ENCODE data around the gene SEPTIN10.

Gene SEPTIN10

GRCh38 chr2:109521233-109522062 is 92.3 kb downstream of the SEPTIN10 start:
- DNase-seq (ENCODE audit: low spot score) = no peak

DNA sequence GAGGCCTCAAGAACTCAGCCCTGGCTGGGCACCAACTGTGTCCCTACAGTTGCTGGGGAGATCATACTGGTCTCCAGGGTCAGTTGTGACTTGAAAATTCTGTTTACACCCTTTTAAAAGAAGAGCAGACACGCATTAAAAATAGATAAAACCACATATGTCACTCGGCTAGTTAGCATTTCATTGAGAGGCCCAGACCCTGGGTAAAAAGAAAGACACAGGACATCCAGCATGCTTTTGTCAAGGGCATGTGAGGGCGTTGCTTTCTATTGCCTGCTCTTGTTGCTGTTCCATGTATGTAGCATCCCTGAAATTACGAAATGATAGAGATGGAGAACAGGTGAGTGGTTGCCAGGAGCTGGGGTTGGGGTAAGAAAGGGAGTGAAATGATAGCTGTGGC is 94.3 kb downstream of the SEPTIN10 start:
- DNase-seq (ENCODE audit: low spot score) = no peak

GRCh38 chr2:109517118-109517889 is 96.5 kb downstream of the SEPTIN10 start:
- DNase-seq (ENCODE audit: low spot score) = no peak

- no peak for DNase-seq (ENCODE audit: low spot score)
Measured at GRCh38 chr2:109516445-109517117, 97.2 kb downstream of the SEPTIN10 start.

- DNase-seq (ENCODE audit: low spot score) = no peak
Measured at GRCh38 chr2:109514857-109515256, 98.9 kb downstream of the SEPTIN10 start.

GRCh38 chr2:109513749-109514588 is 99.8 kb downstream of the SEPTIN10 start:
- no peak for DNase-seq (ENCODE audit: low spot score)

- DNase-seq (ENCODE audit: low spot score) = no peak
Measured at GRCh38 chr2:109513230-109513629, 100.5 kb downstream of the SEPTIN10 start.

DNA sequence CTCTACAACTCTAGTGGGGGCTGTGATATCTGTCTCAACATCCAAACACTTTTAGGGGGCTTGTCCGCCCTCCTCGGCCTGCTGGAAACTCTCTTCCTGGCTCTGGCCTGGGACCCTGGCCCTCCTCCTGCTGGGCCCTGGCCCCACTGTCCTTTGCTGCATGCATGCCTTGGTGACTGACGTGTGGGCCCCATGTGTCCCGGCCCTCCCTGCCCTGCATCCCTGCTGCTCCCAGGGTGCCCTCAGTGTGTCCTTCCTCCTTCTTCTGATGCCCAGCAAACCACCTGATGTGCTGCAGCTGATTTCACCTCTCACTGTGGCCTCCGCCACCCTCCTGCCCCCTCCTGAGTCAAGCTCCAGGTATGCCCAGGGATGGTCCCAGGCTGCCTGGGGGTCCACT is 101.7 kb downstream of the SEPTIN10 start:
- no peak for DNase-seq (ENCODE audit: low spot score)

GRCh38 chr2:109511168-109511567 is 102.6 kb downstream of the SEPTIN10 start:
- no peak for DNase-seq (ENCODE audit: low spot score)

DNA sequence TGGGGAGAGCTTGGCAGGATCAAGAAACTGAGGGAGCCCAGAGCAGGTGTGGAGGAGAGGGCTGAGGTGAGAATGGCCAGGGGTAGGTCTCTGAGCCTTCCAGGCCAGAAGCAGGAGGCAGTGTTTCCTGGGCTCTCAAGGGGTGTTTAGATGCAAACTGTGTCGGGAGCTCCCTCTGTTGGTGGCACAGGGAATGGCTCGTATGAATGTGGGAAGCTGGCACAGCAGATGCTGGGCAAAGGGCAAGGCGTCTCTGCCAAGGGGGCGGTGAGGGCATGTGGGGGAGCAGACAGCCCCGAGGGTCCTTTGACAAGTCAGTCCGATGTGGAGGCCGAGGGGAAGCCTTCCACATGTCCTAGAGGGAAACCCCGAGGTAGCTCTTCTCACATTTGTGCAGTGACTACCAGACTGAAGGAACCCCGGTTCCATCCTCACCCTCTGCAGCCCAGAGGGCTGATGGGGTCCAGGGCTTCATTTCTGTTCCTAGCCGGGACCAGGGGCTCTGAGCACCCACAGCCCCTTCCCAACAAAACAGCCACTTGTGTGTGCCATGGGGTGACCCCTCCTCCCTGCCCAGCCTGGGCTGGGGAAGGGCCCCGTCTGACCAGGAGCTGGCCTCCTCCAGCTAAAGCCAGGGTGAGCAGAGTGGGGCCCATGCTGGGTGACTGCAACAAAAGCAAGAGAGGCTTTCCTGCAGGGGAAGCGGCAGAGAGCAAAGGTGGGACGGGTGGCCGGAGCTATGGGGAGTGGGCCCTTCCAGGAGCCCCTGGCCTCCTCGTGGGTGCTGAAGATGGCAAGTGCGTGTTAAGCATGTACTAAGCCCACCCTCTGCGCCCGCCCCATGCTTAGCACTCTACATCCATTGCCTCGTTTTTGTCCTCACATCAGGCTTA is 103.4 kb downstream of the SEPTIN10 start:
- no peak for DNase-seq (ENCODE audit: low spot score)

GRCh38 chr2:109508556-109508955 is 105.2 kb downstream of the SEPTIN10 start:
- no peak for DNase-seq (ENCODE audit: low spot score)

DNA sequence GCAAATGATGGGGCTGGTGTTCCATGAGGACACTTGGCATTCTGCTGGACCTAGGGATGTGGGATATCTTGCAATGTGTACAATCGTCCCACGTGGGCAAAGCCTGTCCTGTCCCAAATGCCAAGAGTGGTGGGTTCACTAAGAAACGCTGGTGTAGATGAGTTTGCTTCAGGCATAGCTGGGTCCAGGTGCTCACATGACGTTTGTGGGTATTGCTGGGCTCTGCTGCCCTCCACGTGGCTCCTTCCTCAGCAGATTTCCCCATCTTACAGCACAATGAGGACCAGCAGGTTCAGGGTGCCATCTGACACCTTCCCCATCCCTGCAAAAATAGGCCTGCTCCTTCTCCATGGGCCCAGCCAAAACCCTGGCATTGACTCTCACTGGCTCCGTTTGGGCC is 105.9 kb downstream of the SEPTIN10 start:
- DNase-seq (ENCODE audit: low spot score) = no peak

- DNase-seq (ENCODE audit: low spot score) = no peak
Measured at GRCh38 chr2:109507217-109507616, 106.5 kb downstream of the SEPTIN10 start.

DNA sequence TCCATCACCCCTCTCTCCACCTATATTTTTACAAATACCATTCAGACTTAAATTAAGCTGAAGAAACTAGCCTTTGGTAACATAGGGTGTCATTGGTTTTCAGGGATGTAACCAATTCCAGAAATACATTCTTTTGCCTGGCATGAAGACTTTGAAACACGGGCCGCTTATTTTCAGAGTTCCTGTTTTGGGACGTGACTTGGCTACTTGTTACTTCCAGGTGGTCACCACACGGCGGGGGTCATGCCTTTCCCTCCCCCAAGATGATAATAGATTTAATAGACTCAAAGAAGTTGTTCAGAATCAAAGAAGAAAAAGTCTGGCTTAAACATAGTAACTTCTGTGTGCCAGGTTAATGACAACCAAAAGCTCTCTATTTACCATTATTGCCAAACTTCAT is 110.6 kb downstream of the SEPTIN10 start:
- no peak for DNase-seq (ENCODE audit: low spot score)

DNA sequence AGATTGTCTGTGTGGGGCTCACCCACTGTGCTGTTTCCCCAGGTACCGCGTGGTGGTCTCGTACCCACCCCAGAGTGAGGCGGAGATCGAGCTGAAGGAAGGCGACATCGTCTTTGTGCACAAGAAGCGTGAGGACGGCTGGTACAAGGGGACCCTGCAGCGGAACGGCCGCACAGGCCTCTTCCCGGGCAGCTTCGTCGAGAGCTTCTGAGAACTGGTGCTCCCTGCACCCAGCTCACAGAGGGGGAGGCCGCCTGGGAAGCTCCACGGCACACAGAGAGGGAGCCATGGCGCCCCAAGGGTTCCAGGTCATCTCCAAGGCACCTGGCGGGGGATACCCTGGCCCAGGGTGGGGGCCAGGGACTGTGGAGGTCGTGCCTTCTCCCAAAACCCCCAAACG is 112.3 kb downstream of the SEPTIN10 start:
- DNase-seq (ENCODE audit: low spot score) = no peak

- no peak for DNase-seq (ENCODE audit: low spot score)
Measured at GRCh38 chr2:109500910-109501309, 112.9 kb downstream of the SEPTIN10 start.

GRCh38 chr2:109499566-109499965 is 114.2 kb downstream of the SEPTIN10 start:
- DNase-seq (ENCODE audit: low spot score) = no peak

DNA sequence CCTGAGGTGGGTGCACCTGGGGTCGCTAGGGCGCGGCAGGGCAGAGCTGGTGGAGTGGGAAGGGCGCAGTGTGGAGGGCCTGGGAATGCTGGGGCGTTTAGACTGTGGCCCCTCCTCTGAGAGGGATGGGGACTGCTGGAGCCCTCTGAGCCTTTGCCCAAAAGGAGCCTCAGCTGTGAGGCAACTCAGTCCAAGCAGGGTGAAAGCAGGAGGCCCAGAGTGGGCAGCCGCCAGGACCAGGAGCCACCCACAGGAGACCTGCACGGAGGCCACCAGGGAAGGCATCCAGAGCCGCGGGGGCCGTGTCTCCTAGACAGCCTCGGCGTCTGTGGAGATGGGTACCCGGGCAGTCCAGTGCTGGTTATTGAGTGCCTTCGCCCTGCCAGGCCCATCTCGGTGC is 114.9 kb downstream of the SEPTIN10 start:
- no peak for DNase-seq (ENCODE audit: low spot score)

- DNase-seq (ENCODE audit: low spot score) = no peak
Measured at GRCh38 chr2:109497911-109498870, 115.6 kb downstream of the SEPTIN10 start.

- no peak for DNase-seq (ENCODE audit: low spot score)
Measured at GRCh38 chr2:109497463-109497862, 116.3 kb downstream of the SEPTIN10 start.

Data from left forelimb (tissue), 1 donor.